Measurements from ENCODE around the gene TRPV3. TPM values are rescaled to one million over a fixed set of nuclear protein-coding genes. Genes with fewer than 3 reads are reported as not detected.

The TRPV3 gene
- total RNA-seq, 1 donor from 2014 or later = 0.26 TPM

- Histone ChIP-seq H3K4me1 (no peaks in the 10 kb centered on the region), H3K27me3 (no peaks in the 10 kb centered on the region), H3K27ac (no peak overlapping the region), H3K9me3 (no peaks in the 10 kb centered on the region), H3K4me3 (no peak overlapping the region), H3K36me3 (no peaks in the 10 kb centered on the region)
- DNase-seq (peak; percentile 47), ATAC-seq (no peak)
- no peak for TF ChIP-seq CTCF (IDR thresholded peaks at IDR 0.05)
- intact Hi-C loops (cut with DNase I) = no loop called here
These were observed 28.6 kb downstream of the TRPV3 start for GRCh38 chr17:3528880-3529511.

- H3K36me3 ChIP-seq = no peaks in the 10 kb centered on the region
- ATAC-seq (no peak), DNase-seq (peak; percentile 38)
- no peaks in the 10 kb centered on the region for H3K4me1 ChIP-seq
- H3K27me3 ChIP-seq = no peaks in the 10 kb centered on the region
- TF ChIP-seq CTCF (IDR thresholded peaks at IDR 0.05) = no peak
- no peak overlapping the region for H3K27ac ChIP-seq
- intact Hi-C loops (cut with DNase I) = no loop called here
- no peaks in the 10 kb centered on the region for H3K9me3 ChIP-seq
- no peak overlapping the region for H3K4me3 ChIP-seq
These were observed 29.2 kb downstream of the TRPV3 start for GRCh38 chr17:3528403-3528851.

GRCh38 chr17:3527896-3528295 lies 29.7 kb downstream of the TRPV3 start:
- intact Hi-C loops (cut with DNase I) = no loop called here
- DNase-seq = peak; percentile 56
- H3K4me1 ChIP-seq = no peaks in the 10 kb centered on the region

GRCh38 chr17:3527468-3527867 lies 30.1 kb downstream of the TRPV3 start:
- intact Hi-C loops (cut with DNase I) = no loop called here
- H3K36me3 ChIP-seq = no peaks in the 10 kb centered on the region
- no peak for DNase-seq
- TF ChIP-seq CTCF (IDR thresholded peaks at IDR 0.05) = no peak
- ATAC-seq = no peak
- no peaks in the 10 kb centered on the region for H3K27me3 ChIP-seq
- no peak overlapping the region for H3K27ac ChIP-seq
- H3K9me3 ChIP-seq = no peaks in the 10 kb centered on the region
- H3K4me1 ChIP-seq = no peaks in the 10 kb centered on the region
- H3K4me3 ChIP-seq = no peak overlapping the region

More at GRCh38 chr17:3527896-3528295, 29.7 kb downstream of the TRPV3 start:
- Histone ChIP-seq H3K27ac (no peak overlapping the region), H3K36me3 (no peaks in the 10 kb centered on the region), H3K27me3 (no peaks in the 10 kb centered on the region), H3K4me3 (no peak overlapping the region), H3K9me3 (no peaks in the 10 kb centered on the region)
- no peak for ATAC-seq
- TF ChIP-seq CTCF (IDR thresholded peaks at IDR 0.05) = no peak

- H3K4me1 ChIP-seq = no peaks in the 10 kb centered on the region
- no peak for TF ChIP-seq CTCF (IDR thresholded peaks at IDR 0.05)
- no peaks in the 10 kb centered on the region for H3K36me3 ChIP-seq
- ATAC-seq = no peak
- H3K27me3 ChIP-seq = no peaks in the 10 kb centered on the region
- peak; percentile 36 for DNase-seq
- H3K4me3 ChIP-seq = no peak overlapping the region
- H3K27ac ChIP-seq = no peak overlapping the region
- intact Hi-C loops (cut with DNase I) = no loop called here
- H3K9me3 ChIP-seq = no peaks in the 10 kb centered on the region
These were observed 30.6 kb downstream of the TRPV3 start for GRCh38 chr17:3526971-3527370.

- Histone ChIP-seq H3K4me1 (no peaks in the 10 kb centered on the region), H3K9me3 (no peaks in the 10 kb centered on the region), H3K4me3 (no peak overlapping the region), H3K27ac (no peak overlapping the region), H3K36me3 (no peaks in the 10 kb centered on the region), H3K27me3 (no peaks in the 10 kb centered on the region)
- ATAC-seq (no peak), DNase-seq (peak; percentile 21)
- no peak for TF ChIP-seq CTCF (IDR thresholded peaks at IDR 0.05)
- intact Hi-C loops (cut with DNase I) = no loop called here
These were observed 31.1 kb downstream of the TRPV3 start for GRCh38 chr17:3526491-3526890.

Measured in upper lobe of right lung (tissue), 1 donor.